CD4-positive, alpha-beta T cell (primary cell): ENCODE results near the gene TMEM108. TPM values are rescaled to one million over a fixed set of nuclear protein-coding genes. Genes with fewer than 3 reads are reported as not detected.

Source experiments
- ATAC-seq: fragments of 200-7000 bp; cut with Tn5 transposase; one replicate; pipeline ENCODE4 v1.10.0; 2022; ENCODE audit warnings: mild to moderate bottlenecking; ENCODE audit not compliant: poor library complexity
- CTCF ChIA-PET: fragments of 350-600 bp; sonication (Branson Sonifier 250); formaldehyde crosslinking; loops from one replicate; lab custom pipeline; 2021; ENCODE audit warnings: antibody characterized with exemption, inconsistent platforms; lab: Charles Lee
- POLR2A ChIA-PET: fragments of 350-600 bp; sonication (Branson Sonifier 250); formaldehyde crosslinking; loops from one replicate; lab custom pipeline; 2021; ENCODE audit warnings: antibody characterized with exemption, inconsistent platforms; lab: Charles Lee
- DNase-seq, 14 experiments: peaks; one replicate each; pipeline ENCODE4 v3.0.0-alpha.2; 2013 to 2020; ENCODE audit warnings: mixed read lengths in 2 of 14
- H3K27ac ChIP-seq, 2 donors: one replicate each; pipeline versions ENCODE4 v1.5.1 to v1.7.0; 2013; ENCODE audit warnings: low read length in 2 of 2, low read depth in 1 of 2, mild to moderate bottlenecking in 1 of 2
- H3K27me3 ChIP-seq, 2 experiments: 1 replicate in 1 of 2; 2 replicates in 1 of 2; pipeline versions ENCODE4 v1.6.1 to v1.7.0; 2013; ENCODE audit warnings: low read length in 2 of 2, control low read depth in 1 of 2, mild to moderate bottlenecking in 1 of 2, moderate library complexity in 1 of 2; ENCODE audit not compliant: insufficient read depth in 2 of 2, control insufficient read depth in 1 of 2
- H3K36me3 ChIP-seq: one replicate; pipeline ENCODE4 v1.6.1; 2013; ENCODE audit warnings: low read length, control low read depth; ENCODE audit not compliant: insufficient read depth
- H3K4me1 ChIP-seq: one replicate; pipeline ENCODE4 v1.6.1; 2013; ENCODE audit warnings: low read length, control low read depth; ENCODE audit not compliant: insufficient read depth
- H3K4me3 ChIP-seq: one replicate; pipeline ENCODE4 v1.5.1; 2013; ENCODE audit warnings: mild to moderate bottlenecking, low read length, moderate library complexity
- H3K9me3 ChIP-seq, 2 experiments: 1 replicate in 1 of 2; 2 replicates in 1 of 2; pipeline versions ENCODE4 v1.6.1 to v1.7.0; 2013; ENCODE audit warnings: low read length in 2 of 2, mild to moderate bottlenecking in 2 of 2, control low read depth in 1 of 2, moderate library complexity in 1 of 2; ENCODE audit not compliant: control insufficient read depth in 1 of 2, insufficient read depth in 1 of 2
- H3K27ac Mint-ChIP-seq: one replicate; pipeline ENCODE4 v1.8.0; 2020; ENCODE audit warnings: mixed read lengths
- H3K27me3 Mint-ChIP-seq: one replicate; pipeline ENCODE4 v1.8.0; 2021; ENCODE audit warnings: mixed read lengths
- H3K36me3 Mint-ChIP-seq: one replicate; pipeline ENCODE4 v1.8.0; 2021; ENCODE audit warnings: low read depth, mixed read lengths
- H3K4me1 Mint-ChIP-seq: one replicate; pipeline ENCODE4 v1.8.0; 2021; ENCODE audit warnings: low read depth, mixed read lengths
- H3K4me3 Mint-ChIP-seq: one replicate; pipeline ENCODE4 v1.8.0; 2020; ENCODE audit warnings: mild to moderate bottlenecking, mixed read lengths
- H3K9me3 Mint-ChIP-seq: one replicate; pipeline ENCODE4 v1.8.0; 2020; ENCODE audit warnings: mixed read lengths
- intact Hi-C, 2 experiments: fragments of 100-400 bp; cut with DNase I in 1 of 2; cut with micrococcal nuclease in 1 of 2; formaldehyde crosslinking; loops; one replicate each; pipeline versions ENCODE4 v1.15.1 to v1.9.0; 2023 to 2025; cut with DNase I, micrococcal nuclease
- total RNA-seq, 174 experiments: library from RNA in 2 of 174; stranded (reverse) in 2 of 174; gene quantifications; one replicate each; pipeline ENCODE4 v1.2.3 and lab custom pipeline; 2021 to 2026
- TF ChIP-seq, protein P1 (sequence below): fragments of 200-600 bp; IDR thresholded peaks from one replicate; pipeline ENCODE4 v1.8.0; 2022; ENCODE audit warnings: antibody characterized with exemption, mild to moderate bottlenecking

The TMEM108 gene
- total RNA-seq, 2 experiments from 2014 or later: not detected

- Histone ChIP-seq H3K9me3 (no peaks in the 10 kb centered on the region), H3K36me3 (no peaks in the 10 kb centered on the region), H3K27ac (no peak overlapping the region), H3K4me3 (no peak overlapping the region), H3K4me1 (no peaks in the 10 kb centered on the region), H3K27me3 (peaks cover 0 to 6% of the 10 kb centered on the region in 2 experiments)
- POLR2A ChIA-PET: no interaction called here
- no peaks in the 10 kb centered on the region for H3K36me3 Mint-ChIP-seq
- intact Hi-C loops: no loop called here
- H3K9me3 Mint-ChIP-seq: no peaks in the 10 kb centered on the region
- DNase-seq (no peak), ATAC-seq (no peak)
- H3K27ac Mint-ChIP-seq: no peak overlapping the region
- CTCF ChIA-PET: no interaction called here
- no peak overlapping the region for H3K4me3 Mint-ChIP-seq
- peaks cover 21% of the 10 kb centered on the region for H3K27me3 Mint-ChIP-seq
- TF ChIP-seq, protein P1, sequence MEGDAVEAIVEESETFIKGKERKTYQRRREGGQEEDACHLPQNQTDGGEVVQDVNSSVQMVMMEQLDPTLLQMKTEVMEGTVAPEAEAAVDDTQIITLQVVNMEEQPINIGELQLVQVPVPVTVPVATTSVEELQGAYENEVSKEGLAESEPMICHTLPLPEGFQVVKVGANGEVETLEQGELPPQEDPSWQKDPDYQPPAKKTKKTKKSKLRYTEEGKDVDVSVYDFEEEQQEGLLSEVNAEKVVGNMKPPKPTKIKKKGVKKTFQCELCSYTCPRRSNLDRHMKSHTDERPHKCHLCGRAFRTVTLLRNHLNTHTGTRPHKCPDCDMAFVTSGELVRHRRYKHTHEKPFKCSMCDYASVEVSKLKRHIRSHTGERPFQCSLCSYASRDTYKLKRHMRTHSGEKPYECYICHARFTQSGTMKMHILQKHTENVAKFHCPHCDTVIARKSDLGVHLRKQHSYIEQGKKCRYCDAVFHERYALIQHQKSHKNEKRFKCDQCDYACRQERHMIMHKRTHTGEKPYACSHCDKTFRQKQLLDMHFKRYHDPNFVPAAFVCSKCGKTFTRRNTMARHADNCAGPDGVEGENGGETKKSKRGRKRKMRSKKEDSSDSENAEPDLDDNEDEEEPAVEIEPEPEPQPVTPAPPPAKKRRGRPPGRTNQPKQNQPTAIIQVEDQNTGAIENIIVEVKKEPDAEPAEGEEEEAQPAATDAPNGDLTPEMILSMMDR: no peak
- H3K4me1 Mint-ChIP-seq: no peaks in the 10 kb centered on the region
Measured at GRCh38 chr3:133074977-133075376, 36.8 kb downstream of the TMEM108 start.

DNA sequence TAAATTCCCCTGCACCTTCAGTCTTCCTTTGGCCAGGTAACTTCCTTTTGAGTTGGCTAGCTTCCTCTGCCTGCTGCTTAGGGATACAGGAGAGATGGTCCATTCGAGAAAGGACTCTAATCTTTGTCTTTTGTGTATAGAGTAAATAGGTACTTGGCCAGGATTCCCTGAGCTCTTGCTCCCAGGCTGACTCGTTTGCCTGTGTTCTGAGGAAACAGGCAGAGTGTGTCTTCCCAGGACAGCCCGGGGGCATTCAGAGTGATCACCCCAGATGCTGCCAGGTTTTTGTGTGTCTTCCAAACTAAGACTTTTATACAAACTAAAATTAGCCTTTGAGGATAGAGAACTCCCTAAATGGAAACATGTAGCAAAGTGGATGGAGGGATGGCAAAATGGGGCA lies 39.5 kb downstream of the TMEM108 start:
- H3K36me3 Mint-ChIP-seq: no peaks in the 10 kb centered on the region
- no peaks in the 10 kb centered on the region for H3K36me3 ChIP-seq
- no peaks in the 10 kb centered on the region for H3K9me3 Mint-ChIP-seq
- peaks cover 0 to 6% of the 10 kb centered on the region in 2 experiments for H3K27me3 ChIP-seq
- ChIA-PET POLR2A (no interaction called here), CTCF (no interaction called here)
- TF ChIP-seq, protein P1: no peak
- H3K4me1 ChIP-seq: no peaks in the 10 kb centered on the region
- H3K4me3 Mint-ChIP-seq: no peak overlapping the region
- no peak for DNase-seq
- H3K9me3 ChIP-seq: no peaks in the 10 kb centered on the region
- H3K27ac ChIP-seq: no peak overlapping the region
- intact Hi-C loops: no loop called here
- H3K4me3 ChIP-seq: no peak overlapping the region
- no peaks in the 10 kb centered on the region for H3K4me1 Mint-ChIP-seq
- ATAC-seq: no peak
- no peak overlapping the region for H3K27ac Mint-ChIP-seq
- peaks cover 21% of the 10 kb centered on the region for H3K27me3 Mint-ChIP-seq

GRCh38 chr3:133079621-133080020 lies 41.4 kb downstream of the TMEM108 start:
- POLR2A ChIA-PET: no interaction called here
- no peaks in the 10 kb centered on the region for H3K4me1 ChIP-seq
- H3K27me3 ChIP-seq: peaks cover 0 to 6% of the 10 kb centered on the region in 2 experiments
- ATAC-seq (no peak), DNase-seq (no peak)
- H3K36me3 ChIP-seq: no peaks in the 10 kb centered on the region
- Mint-ChIP-seq H3K36me3 (no peaks in the 10 kb centered on the region), H3K9me3 (no peaks in the 10 kb centered on the region), H3K27me3 (peaks cover 22% of the 10 kb centered on the region), H3K4me3 (no peak overlapping the region), H3K4me1 (no peaks in the 10 kb centered on the region), H3K27ac (no peak overlapping the region)
- H3K4me3 ChIP-seq: no peak overlapping the region
- no peak overlapping the region for H3K27ac ChIP-seq
- TF ChIP-seq, protein P1: no peak
- CTCF ChIA-PET: no interaction called here
- intact Hi-C loops: no loop called here
- no peaks in the 10 kb centered on the region for H3K9me3 ChIP-seq
